Stimulated activated effector memory CD8-positive, alpha-beta T cell treated with anti-CD3 and anti-CD28 coated beads, Interleukin-12 subunit alpha, Interleukin-12 subunit beta, amount 100 ng/mL, for 72 hours (primary cell): ENCODE data around the gene SLC12A3.

Experiments
- ATAC-seq: fragments of 150-1000 bp; cut with Tn5 transposase; 2 replicates; pipeline ENCODE4 v1.10.0; 2021
- DNase-seq, 2 donors: peaks; one replicate each; pipeline ENCODE4 v3.0.0; 2021 to 2022; ENCODE audit warnings: low spot score in 2 of 2
- H3K27ac Mint-ChIP-seq: one replicate; pipeline ENCODE4 v1.8.0; 2022; ENCODE audit warnings: mild to moderate bottlenecking, mixed read lengths
- H3K36me3 Mint-ChIP-seq: one replicate; pipeline ENCODE4 v1.8.0; 2022; ENCODE audit warnings: mild to moderate bottlenecking, mixed read lengths
- H3K4me1 Mint-ChIP-seq: one replicate; pipeline ENCODE4 v1.8.0; 2022; ENCODE audit warnings: mixed read lengths
- H3K4me3 Mint-ChIP-seq: one replicate; pipeline ENCODE4 v1.8.0; 2022; ENCODE audit warnings: mild to moderate bottlenecking, mixed read lengths
- H3K9me3 Mint-ChIP-seq: one replicate; pipeline ENCODE4 v1.8.0; 2022; ENCODE audit warnings: mixed read lengths

Gene SLC12A3

DNA sequence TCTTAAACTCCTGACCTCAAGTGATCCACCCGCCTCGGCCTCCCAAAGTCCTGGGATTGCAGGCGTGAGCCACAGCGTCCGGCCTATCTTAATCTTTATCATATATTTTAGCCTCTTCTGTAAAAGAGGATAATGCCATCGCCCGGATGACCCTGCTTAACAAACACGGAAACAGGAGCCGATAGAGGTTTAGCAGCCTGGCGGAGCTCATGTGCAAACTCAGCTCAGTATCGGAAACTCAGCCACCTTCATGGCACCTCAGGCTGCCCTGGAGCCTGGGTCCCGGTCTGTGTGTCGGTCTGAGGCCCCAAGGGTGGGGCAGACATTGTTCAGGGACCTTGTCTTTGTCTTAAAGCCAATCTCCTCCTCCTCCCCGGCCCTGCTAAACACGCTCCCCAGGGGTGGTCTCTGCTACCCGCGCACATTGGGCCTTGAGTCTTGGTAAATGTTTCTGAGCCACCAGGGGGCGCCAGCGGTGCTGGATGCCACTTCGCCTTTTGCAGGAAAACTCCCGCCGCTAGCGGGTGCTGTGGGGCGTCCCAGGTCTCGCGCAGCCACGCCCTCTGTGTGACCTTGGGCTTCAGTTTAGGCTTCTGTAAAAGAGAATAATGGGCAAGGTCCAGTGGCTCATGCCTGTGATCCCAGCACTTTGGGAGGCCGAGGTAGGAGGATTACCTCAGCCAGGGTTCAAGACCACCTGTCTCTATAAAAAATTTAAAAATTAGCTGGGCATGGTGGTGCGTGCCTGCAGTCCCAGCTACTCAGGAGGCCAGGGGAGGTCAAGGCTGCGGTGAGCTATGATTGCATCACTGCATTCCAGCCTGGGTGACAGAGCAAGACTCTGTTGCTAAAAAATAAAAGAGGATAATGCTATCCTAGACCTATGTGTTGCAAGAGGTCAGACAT is 99.5 kb downstream of the SLC12A3 start:
- H3K4me1 Mint-ChIP-seq = peaks cover 20% of the 10 kb centered on the region

More for the DNA sequence above, 99.5 kb downstream of the SLC12A3 start:
- no peaks in the 10 kb centered on the region for H3K9me3 Mint-ChIP-seq
- H3K36me3 Mint-ChIP-seq = peaks cover 6% of the 10 kb centered on the region
- ATAC-seq = peak; percentile 88
- DNase-seq = peak; percentile 97 to 99
- peak overlapping the region; percentile 43 for H3K27ac Mint-ChIP-seq
- H3K4me3 Mint-ChIP-seq = no peak overlapping the region
